Liver (tissue), 3 donors: ENCODE results near the gene SHB.

Source experiments
- HNF4G ChIP-seq: IDR thresholded peaks from 2 replicates; pipeline ENCODE4 v1.6.1; 2016; ENCODE audit warnings: antibody characterized with exemption
- RAD21 ChIP-seq, 2 donors: IDR thresholded peaks; 2 replicates each; pipeline ENCODE4 v1.6.1; 2016; ENCODE audit warnings: antibody characterized with exemption in 2 of 2, mild to moderate bottlenecking in 2 of 2
- TAF1 ChIP-seq: conservative IDR thresholded peaks from 2 replicates; pipeline ENCODE4 v1.6.1; 2016; ENCODE audit warnings: antibody characterized with exemption, mild to moderate bottlenecking
- TF ChIP-seq, protein P1 (sequence below): fragments of 150-350 bp; IDR thresholded peaks from 2 replicates; pipeline ENCODE4 v1.5.1; 2017; ENCODE audit warnings: improper control_type of control experiment, low read depth, low read length; ENCODE audit not compliant: missing input control
- TF ChIP-seq, protein P2 (sequence below): IDR thresholded peaks from 2 replicates; pipeline ENCODE4 v1.6.1; 2016; ENCODE audit warnings: antibody characterized with exemption
- TF ChIP-seq, protein P3 (sequence below): IDR thresholded peaks from 2 replicates; pipeline ENCODE4 v1.6.1; 2016; ENCODE audit warnings: antibody characterized with exemption, mild to moderate bottlenecking
- donor health status: healthy.
- donor health status: healthy.

DNA sequence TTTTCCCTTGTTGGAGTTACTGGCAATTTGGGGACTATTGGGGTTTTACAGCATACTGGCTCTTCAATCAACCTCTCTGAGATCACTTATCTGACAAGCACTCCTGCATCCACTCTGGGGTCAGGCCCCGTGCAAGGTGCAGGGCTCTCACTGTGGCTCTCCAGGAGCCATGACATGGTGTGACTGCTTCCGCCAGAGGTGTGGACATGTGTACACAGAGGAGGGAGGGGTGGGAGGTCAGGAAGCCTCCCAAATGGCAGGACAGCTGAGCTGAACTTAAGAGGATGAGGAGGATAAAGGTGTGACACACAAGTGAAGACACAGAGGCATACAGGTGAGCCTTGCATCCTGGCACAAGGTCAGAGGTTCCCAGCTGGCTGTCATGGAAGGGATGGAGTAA, 24.3 kb downstream of the SHB start:
- TF ChIP-seq, protein P1, sequence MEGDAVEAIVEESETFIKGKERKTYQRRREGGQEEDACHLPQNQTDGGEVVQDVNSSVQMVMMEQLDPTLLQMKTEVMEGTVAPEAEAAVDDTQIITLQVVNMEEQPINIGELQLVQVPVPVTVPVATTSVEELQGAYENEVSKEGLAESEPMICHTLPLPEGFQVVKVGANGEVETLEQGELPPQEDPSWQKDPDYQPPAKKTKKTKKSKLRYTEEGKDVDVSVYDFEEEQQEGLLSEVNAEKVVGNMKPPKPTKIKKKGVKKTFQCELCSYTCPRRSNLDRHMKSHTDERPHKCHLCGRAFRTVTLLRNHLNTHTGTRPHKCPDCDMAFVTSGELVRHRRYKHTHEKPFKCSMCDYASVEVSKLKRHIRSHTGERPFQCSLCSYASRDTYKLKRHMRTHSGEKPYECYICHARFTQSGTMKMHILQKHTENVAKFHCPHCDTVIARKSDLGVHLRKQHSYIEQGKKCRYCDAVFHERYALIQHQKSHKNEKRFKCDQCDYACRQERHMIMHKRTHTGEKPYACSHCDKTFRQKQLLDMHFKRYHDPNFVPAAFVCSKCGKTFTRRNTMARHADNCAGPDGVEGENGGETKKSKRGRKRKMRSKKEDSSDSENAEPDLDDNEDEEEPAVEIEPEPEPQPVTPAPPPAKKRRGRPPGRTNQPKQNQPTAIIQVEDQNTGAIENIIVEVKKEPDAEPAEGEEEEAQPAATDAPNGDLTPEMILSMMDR, result no peak
- TF ChIP-seq, protein P2, sequence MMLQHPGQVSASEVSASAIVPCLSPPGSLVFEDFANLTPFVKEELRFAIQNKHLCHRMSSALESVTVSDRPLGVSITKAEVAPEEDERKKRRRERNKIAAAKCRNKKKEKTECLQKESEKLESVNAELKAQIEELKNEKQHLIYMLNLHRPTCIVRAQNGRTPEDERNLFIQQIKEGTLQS, result no peak
- TF ChIP-seq TAF1 (no peak), RAD21 (IDR thresholded peaks at IDR 0.05) (no peak), HNF4G (no peak)
- TF ChIP-seq, protein P3, sequence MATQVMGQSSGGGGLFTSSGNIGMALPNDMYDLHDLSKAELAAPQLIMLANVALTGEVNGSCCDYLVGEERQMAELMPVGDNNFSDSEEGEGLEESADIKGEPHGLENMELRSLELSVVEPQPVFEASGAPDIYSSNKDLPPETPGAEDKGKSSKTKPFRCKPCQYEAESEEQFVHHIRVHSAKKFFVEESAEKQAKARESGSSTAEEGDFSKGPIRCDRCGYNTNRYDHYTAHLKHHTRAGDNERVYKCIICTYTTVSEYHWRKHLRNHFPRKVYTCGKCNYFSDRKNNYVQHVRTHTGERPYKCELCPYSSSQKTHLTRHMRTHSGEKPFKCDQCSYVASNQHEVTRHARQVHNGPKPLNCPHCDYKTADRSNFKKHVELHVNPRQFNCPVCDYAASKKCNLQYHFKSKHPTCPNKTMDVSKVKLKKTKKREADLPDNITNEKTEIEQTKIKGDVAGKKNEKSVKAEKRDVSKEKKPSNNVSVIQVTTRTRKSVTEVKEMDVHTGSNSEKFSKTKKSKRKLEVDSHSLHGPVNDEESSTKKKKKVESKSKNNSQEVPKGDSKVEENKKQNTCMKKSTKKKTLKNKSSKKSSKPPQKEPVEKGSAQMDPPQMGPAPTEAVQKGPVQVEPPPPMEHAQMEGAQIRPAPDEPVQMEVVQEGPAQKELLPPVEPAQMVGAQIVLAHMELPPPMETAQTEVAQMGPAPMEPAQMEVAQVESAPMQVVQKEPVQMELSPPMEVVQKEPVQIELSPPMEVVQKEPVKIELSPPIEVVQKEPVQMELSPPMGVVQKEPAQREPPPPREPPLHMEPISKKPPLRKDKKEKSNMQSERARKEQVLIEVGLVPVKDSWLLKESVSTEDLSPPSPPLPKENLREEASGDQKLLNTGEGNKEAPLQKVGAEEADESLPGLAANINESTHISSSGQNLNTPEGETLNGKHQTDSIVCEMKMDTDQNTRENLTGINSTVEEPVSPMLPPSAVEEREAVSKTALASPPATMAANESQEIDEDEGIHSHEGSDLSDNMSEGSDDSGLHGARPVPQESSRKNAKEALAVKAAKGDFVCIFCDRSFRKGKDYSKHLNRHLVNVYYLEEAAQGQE, result no peak
